ENCODE data around the gene NDUFAF7.
"Not testable (repeated sequence)": the region's sequence is repeated elsewhere in the genome, so short reads cannot be mapped to it uniquely, and the experiment has no call there.

Gene NDUFAF7

GRCh38 chr2:37215250-37215649, 16.2 kb upstream of the NDUFAF7 start:
- DNase-seq = no peak

DNA sequence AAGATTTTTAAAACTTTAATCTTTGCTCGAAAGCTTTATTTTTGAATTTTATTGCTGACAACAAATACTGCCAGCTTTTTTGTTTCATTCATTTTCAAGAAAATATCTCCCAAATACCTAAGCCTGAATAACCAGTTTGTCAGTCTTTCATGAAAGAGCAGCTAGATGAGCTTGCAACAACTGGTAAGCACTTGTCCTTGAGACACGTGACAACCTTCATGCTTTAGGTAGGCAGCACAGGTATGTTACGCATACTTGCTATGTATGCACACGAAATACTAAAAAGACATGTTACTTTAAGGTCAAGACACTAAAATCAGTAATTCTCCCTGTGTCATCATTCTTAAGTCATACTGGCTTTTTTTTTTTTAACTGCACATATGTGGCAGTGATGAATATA, 12.4 kb upstream of the NDUFAF7 start:
- no peak for DNase-seq

DNA sequence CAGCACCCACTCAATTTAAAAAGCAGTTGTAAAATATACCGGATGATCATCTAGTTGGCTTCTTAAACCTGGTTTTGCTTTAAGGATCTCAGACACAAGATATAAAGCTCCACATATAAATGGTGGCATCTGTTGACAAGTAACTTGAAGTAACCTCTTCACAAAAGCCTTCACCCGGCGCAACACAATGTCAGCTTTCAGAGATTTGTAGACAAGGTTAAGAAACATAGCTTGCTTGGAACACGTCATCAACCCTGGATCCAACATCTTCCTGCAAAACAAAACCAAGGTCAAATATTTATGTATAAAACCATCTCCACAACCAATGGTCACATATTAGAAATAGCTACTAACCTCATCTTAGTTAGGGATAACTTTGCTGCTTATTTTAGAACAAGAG, 8.3 kb upstream of the NDUFAF7 start:
- no peak for DNase-seq

GRCh38 chr2:37224063-37224462, 7.4 kb upstream of the NDUFAF7 start:
- no peak for DNase-seq

GRCh38 chr2:37225129-37225528, 6.3 kb upstream of the NDUFAF7 start:
- DNase-seq = not testable (repeated sequence)

DNA sequence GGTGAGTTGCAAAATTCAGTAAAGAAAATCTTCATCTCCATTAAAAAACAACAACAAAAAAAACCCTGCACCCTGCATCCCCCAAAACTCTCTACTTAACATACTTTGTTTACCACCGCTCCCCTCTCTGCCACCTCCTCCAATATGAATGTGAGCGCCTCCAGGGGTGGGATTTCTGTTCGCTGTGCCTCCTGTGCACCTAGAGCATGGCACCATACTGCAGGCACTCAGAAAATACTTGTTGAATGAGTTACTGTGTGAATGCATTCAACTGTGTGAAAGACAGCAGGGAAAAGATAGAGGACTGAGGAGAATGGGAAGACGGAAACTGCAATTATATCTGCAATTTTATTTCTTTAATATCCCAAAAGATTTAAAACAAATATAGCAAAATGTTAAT, 4.6 kb upstream of the NDUFAF7 start:
- no peak for DNase-seq

- DNase-seq = no peak
Measured at GRCh38 chr2:37228788-37229187, 2.7 kb upstream of the NDUFAF7 start.

DNA sequence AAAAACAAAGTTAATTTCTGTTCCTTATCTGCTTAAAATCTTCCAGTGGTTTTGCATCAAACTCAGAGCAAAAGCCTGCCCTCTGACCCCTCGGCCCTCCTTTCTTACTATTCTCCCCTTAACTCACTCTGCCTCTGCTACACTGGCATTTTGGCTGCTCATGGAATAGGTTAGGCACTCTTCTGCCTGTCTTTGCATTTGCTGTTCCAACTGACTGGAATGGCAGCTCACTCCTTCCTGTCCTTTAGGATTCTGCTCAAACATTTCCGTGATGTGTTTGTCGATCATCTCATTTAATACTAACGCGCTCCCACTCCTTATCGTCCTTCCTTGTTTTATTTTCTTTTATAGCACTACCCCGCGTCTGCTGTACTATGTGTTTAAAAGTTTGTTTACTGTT, 877 bp upstream of the NDUFAF7 start:
- no peak for DNase-seq

DNA sequence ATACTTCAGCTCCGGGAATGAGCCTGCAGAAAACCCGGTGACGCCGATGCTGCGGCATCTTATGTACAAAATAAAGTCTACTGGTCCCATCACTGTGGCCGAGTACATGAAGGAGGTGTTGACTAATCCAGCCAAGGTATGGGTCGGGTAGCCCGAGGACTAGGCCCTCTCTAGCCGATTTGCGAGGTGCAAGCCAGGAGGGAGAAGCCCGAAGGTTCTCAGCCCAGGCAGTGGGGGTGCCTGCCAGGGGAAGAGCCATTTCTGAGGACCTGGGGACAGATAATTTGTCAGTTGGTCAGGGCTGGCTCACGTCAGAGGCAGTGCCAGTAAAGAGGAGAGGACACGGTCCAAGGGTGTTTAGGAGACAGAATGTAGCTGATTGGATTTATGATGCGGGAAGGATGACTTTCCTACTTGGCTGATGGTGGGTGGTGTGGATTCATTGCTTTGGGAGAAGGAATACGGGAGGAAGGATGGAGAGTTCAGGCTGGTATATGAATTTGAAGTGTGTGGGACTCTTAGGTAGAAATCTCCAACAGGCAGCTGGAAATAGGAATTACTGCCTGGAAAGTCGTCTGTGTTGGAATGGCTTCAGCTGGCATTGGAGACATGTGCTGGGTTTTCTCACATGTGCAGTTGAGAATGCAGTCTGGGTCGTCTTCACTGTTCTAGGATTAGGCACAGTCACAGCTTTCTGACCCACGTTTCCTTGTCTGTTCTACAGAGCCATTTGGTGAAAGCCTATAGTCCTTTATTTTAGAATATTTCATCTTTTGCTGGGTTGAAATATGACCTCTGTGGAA, 874 bp downstream of the NDUFAF7 start:
- no peak for DNase-seq

GRCh38 chr2:37243435-37243834, 12.0 kb downstream of the NDUFAF7 start:
- no peak for DNase-seq

- DNase-seq = no peak
Measured at GRCh38 chr2:37244017-37244416, 12.6 kb downstream of the NDUFAF7 start.

DNA sequence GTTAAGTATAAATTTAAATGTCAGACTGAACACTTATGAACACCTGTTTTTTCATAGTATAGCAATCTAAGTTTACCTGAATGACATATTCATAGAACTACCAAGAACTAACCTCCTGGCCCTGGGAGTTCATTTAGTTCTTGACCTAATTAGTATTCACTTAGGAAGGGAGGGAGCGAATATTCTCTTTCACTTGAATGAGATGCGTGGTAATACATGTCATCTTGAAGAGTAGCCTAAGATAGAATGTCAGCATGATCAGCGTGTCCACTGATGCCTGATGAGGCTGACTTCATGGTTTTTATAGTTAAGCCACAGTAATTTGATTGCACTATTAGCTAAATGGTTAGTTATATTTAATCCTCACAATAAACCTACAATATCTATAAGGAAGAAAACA, 13.3 kb downstream of the NDUFAF7 start:
- no peak for DNase-seq

DNA sequence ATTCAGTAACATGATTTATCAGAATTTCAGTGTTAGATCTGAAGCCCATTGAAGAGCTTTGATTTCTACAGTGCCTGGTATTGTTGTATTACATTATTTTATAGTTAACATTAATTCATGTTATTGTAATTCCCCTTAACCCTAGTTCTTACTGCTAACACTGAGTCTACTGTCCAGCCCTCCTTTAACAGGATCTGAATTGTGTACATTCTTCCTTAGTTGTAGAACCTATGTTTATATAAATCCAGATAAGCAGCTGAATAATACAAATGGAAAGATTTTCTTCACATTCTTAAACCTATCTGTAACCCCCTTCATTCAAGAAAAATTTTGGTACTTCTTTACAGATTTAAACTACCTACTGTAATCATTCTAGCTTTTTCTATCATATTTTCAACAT, 14.7 kb downstream of the NDUFAF7 start:
- DNase-seq = no peak

- DNase-seq = no peak
Measured at GRCh38 chr2:37250869-37251740, 19.6 kb downstream of the NDUFAF7 start.

DNA sequence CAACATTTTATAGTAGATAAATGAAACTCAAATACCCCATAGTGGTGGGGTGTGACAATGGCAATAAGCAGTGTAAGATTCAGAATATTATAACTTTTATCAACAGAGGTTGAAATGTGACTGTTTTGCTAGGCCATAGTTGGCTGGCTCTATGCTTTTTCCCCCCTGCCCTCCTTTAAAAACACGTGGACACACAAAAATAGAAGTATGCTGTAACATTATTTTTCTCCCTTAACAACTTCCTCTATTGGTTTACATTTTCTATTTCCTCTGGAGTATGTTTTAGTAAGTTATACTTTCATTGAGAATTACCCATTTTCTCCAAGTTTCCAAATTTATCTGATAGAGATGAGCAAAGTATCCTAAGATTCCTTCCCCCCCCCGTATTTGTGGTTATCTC, 31.1 kb downstream of the NDUFAF7 start:
- no peak for DNase-seq

- DNase-seq = no peak
Measured at GRCh38 chr2:37263839-37264238, 32.4 kb downstream of the NDUFAF7 start.

DNA sequence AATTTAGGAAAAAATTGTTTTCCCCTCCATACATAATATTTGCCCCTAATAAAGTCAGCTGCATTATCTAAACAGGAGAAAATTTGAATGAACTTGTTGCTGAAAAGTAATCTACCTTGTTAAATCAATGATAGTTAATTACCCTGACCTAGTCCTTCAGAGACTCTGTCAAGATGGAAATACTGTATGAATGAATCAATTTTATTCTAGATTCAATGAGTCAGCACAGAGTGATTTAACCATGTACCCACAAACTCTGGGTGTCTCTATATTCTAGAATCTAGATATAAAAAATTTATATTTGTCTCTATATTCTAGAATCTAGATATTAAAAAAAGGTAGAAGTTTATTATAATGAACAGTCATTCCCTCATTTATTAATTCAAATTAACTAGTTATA, 36.2 kb downstream of the NDUFAF7 start:
- no peak for DNase-seq

DNA sequence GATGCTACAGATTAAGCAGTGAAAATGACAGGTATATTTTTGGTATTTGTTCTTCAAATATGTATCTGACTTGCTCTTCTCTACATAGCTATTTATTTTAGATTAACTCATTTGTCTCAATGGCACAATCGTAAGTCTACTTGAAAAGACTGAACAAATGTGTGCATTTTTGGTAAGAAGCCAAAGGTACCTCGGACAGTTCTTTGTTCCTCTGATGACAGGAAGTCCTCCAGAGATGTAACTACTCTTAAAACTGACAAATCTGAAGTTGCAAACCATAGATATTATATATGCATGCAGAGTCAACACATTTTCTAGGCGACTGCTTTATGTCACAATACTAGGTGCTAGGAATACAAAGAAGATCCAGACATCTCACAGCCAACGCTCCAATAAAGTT, 36.7 kb downstream of the NDUFAF7 start:
- no peak for DNase-seq

DNA sequence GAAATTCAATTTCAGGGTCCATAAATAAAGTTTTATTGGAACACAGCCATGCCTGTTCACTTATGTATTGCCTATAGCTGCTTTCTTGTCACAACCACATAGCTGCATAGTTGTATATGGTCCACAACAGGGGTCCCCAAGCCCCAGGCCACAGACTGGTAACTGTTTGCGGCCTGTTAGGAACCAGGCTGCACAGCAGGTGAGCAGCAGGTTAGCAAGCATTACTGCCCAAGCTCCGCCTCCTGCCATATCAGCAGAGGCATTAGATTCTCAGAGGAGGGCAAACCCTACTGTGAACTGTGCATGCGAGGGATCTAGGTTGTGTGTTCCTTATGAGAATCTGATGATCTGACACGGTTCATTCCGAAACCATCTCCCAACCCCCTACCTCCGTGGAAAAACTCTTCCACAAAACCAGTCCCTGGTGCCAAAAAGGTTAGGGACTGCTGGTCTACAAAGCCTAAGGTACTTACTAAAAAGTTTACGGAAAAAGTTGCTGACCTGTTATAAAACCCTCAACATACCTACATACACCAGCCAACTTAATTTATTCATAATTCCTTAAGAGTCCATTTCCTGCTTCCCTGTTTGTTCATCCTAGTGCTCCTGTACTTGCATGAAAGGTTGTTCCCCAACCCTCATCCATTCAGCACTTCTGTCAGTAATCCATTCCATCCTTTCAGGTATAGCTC, 40.1 kb downstream of the NDUFAF7 start:
- no peak for DNase-seq

- no peak for DNase-seq
Measured at GRCh38 chr2:37274359-37274965, 43.0 kb downstream of the NDUFAF7 start.

DNA sequence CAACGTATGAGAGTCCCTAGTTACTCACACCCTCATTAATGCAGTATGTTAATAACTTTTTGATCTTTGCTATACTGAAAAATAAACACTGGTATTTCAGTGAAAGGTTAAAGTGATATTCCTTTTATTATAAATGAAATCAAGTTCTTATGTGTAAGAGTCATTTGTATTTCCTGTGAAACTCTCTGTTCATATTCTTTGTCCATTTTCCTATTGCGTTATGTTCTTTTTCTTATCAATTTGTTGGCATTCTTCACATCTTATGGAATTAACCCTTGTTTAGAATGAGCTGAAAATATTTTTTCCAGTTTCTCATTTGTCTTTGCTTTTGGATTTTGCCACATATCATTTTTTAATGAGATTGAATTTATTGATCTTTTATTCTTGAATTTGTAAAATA, 44.8 kb downstream of the NDUFAF7 start:
- no peak for DNase-seq

DNA sequence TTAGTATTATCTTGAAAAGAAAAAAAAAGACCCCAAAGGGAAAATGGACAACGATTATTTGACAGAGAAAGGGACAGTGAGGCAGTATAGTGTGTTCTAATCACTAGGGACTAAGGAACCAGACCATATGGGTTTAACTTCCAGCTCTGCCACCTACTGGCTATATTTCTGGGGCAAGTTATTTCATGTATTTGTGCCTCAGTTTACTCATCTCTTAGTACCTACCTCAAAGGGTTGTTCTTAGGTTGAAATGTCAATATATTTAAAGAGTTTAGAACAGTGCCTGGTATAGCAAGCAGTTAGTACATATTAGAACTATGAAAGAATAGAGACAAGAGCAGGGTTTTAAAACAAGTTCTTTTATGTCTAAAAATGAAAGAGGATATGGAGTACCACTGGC, 50.5 kb downstream of the NDUFAF7 start:
- no peak for DNase-seq

- no peak for DNase-seq
Measured at GRCh38 chr2:37282746-37283145, 51.3 kb downstream of the NDUFAF7 start.
